GM12873 (cell line): ENCODE measurements around the gene SERPINE2.

ENCODE experiments used
- TF ChIP-seq, protein P1 (sequence below): IDR thresholded peaks from 2 replicates; pipeline ENCODE4 v1.5.1; 2012; ENCODE audit warnings: low read depth, mild to moderate bottlenecking, moderate library complexity, low read length, control low read depth; ENCODE audit not compliant: insufficient read depth; ENCODE audit errors: missing control alignments

SERPINE2 gene

DNA sequence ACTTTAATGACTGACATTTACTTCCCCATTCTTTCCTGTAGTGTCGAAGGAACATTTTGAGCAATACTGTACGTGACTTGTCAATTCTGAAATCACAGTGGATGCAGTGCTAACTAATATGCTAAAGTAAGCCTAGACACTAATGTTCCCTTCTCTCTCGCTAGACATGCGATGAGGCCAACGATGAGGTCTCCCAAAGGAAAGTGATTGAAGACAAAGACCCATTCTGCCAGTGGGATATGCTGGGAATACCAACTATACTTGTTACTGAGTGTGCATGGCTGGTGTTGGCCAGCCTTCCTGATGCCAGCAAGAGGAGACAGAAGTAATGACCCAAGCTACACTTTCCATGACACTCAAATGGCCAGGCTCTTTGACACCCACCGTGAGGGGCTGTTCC, 2.5 kb upstream of the SERPINE2 start:
- TF ChIP-seq, protein P1, sequence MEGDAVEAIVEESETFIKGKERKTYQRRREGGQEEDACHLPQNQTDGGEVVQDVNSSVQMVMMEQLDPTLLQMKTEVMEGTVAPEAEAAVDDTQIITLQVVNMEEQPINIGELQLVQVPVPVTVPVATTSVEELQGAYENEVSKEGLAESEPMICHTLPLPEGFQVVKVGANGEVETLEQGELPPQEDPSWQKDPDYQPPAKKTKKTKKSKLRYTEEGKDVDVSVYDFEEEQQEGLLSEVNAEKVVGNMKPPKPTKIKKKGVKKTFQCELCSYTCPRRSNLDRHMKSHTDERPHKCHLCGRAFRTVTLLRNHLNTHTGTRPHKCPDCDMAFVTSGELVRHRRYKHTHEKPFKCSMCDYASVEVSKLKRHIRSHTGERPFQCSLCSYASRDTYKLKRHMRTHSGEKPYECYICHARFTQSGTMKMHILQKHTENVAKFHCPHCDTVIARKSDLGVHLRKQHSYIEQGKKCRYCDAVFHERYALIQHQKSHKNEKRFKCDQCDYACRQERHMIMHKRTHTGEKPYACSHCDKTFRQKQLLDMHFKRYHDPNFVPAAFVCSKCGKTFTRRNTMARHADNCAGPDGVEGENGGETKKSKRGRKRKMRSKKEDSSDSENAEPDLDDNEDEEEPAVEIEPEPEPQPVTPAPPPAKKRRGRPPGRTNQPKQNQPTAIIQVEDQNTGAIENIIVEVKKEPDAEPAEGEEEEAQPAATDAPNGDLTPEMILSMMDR: no peak

DNA sequence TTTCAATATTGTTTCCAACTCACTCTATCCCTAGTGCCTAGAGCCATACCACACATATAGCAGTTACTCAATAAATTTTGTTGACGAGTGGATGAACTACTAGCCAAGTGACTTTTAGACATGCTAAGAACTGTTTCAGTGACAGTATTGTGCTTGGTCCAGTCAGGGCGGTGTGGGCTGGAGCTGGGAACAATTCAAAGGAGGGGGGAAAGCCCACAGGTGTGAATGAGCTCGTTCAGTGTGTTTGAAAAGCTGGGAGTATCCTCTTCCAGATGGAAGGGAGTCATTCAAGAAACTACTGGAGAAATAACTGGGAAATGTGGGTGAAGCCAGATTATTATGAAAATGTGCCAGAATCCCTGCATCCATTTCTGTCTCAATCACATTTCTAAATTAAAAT, 1.7 kb upstream of the SERPINE2 start:
- TF ChIP-seq, protein P1: no peak

DNA sequence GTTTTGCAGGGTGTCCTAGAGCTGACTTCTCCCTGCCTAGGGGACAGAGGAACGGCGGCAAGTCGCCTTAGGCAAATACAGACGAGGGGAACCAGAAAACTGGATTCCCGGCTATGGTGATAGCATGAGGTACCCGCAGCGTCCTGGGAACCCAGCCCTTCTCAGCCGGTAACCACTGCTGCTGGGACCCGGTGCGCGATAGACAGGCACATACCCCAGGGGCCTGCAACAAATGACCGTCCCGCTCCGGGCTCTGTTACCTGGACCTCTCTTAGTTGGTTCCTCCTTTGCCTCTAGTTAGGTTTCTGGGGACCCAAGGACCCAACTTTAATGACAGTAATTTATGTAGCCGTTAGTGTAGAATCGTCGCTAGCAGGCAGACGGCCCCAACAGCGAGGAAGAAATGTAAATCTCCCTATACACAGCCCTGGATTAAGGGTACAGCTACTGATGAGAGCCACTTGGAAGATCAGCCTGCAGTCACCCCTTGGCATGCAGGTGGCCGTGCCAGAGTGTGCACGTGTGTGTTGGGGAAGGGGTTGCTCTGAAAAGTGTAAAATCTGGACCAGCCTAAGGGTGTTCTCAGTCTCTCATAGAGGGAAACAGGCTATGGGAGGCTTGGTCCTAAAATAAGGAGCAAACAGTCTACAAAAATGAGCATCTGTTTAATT, 819 bp upstream of the SERPINE2 start:
- TF ChIP-seq, protein P1: no peak

DNA sequence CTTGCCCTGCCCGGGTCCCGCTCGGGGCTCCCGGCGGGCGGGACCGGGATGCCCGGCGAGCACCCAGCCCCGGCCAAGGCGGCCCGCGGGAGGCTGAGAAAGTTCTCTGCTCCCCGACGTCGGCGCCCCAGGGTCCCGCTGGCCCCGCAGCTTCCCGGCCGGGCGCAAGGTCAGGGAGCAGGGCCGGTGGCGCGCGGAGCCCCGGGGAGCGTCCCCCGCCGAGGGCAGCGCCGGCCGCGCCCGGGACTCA, 331 bp downstream of the SERPINE2 start:
- TF ChIP-seq, protein P1: no peak

DNA sequence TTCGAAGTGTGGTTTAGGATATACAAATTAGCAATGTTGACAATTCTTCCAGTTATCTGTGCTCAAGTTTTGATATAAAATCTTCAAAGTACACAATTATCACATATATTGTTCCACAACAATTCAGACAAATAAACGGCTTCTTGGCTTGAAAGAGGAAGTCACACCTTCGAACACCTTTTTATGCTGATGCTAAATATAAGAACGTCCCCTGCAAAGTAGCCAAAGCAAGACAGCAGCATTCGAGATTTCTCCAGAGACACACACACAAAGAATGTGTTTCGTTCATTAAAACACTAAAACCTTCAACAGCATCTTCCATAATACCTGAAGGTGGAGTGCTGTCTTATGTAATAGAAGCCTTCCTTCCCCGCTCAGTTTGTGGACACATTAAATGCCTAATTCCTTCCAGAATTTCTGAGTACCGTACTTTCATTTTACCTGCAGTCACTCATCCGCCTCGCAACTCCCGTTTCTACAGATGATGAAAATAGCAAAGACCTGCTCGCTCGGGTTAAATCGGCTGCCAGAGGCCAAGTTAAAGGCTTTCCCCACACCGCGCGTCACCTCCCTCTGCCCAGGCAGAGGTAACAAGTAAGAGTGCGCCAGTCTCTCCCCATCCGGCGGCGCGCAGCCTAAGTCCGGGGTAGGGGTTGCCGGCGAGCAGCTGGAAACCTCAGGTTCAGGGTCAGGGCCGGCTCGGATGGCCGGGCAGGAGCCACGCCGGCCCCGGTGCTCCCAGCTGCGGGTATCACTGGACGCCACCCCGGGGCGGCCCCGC, 847 bp downstream of the SERPINE2 start:
- TF ChIP-seq, protein P1: no peak

DNA sequence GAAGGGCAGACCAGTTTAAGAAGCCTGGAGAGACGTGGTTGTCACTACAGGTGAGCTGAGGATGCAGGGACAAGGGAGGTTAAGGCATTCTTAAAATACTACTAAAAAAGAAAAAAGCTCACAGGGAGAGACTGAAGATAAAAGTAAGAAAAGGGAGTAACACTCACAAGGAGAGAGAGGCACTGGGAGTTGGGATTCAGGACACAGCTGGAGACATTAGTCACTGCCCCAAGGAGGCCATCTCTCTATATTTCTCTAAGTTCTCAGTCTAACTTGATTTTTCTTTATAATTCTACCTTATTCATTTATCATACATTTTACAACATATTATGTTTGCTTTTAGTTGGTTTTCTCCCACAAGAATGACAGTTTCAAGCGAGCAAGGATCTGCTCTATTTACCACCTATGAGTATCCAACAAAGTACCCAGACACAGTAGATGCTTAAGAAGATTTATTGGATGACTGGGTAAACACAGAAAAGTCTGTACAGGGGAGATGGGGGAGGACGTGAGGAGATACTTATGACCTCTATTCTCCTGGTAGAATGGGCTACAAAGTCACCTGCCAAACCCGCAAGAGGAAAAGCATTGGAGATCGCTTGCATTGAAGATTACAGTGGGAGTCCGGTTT, 2.2 kb downstream of the SERPINE2 start:
- TF ChIP-seq, protein P1: no peak

DNA sequence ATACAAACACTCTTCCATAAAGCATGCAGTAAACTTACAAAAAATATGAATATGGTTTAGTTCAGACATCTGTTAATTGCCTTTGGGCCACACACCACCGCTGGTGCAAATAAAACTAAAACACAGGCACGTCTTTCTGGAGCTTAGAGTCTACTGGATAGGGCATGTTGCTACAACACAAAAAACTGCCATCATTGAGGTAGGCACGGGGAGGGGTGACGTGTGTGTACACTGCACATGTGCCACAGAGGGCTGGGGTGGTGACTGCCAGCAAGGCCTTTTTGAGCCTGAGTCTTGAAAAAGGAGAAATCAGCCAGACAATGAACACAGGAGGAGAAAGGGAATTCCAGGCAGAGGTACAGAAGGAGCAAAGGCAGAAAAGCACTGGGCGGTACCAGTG, 5.1 kb downstream of the SERPINE2 start:
- TF ChIP-seq, protein P1: no peak
